IMR-90 (cell line): ENCODE measurements around the gene CHN1. TPM values are rescaled to one million over a fixed set of nuclear protein-coding genes. Genes with fewer than 3 reads are reported as not detected.

ENCODE experiments used
- ATAC-seq: fragments of 200-7000 bp; cut with Tn5 transposase; 2 replicates; pipeline ENCODE4 v1.9.1; 2020; ENCODE audit warnings: low read depth, mild to moderate bottlenecking, moderate library complexity
- BruUV-seq: library from RNA; stranded (reverse); fragments of 400-500 nt; replicated peaks from 2 replicates; lab custom pipeline; 2021; lab: Mats Ljungman, UMichigan
- CTCF ChIA-PET: fragments of 300-600 bp; formaldehyde crosslinking; extraction: SDS; loops from one replicate; lab custom pipeline; 2021; ENCODE audit warnings: antibody characterized with exemption; lab: Yijun Ruan, JAX
- POLR2A ChIA-PET: fragments of 300-600 bp; sonication (Branson Sonifier 250); formaldehyde crosslinking; loops from one replicate; lab custom pipeline; 2022; ENCODE audit warnings: antibody characterized with exemption; ENCODE audit not compliant: unreplicated experiment; lab: Charles Lee
- DNase-seq: peaks from one replicate; pipeline ENCODE4 v3.0.0; 2013
- H2AFZ ChIP-seq: replicated peaks from 2 replicates; pipeline ENCODE3; 2013; ENCODE audit warnings: low read length, mild to moderate bottlenecking; ENCODE audit not compliant: poor library complexity
- H2AK5ac ChIP-seq: 2 replicates; pipeline ENCODE4 v1.6.1; 2013; ENCODE audit warnings: low read depth, low read length, inconsistent platforms
- H2AK9ac ChIP-seq: replicated peaks from 2 replicates; pipeline ENCODE3; 2013; ENCODE audit warnings: mild to moderate bottlenecking, low read depth, low read length, moderate library complexity; ENCODE audit not compliant: poor library complexity
- H2BK120ac ChIP-seq: 2 replicates; pipeline ENCODE4 v1.6.1; 2013; ENCODE audit warnings: low read depth, low read length, inconsistent platforms
- H2BK15ac ChIP-seq: 3 replicates; pipeline ENCODE4 v1.6.1; 2013; ENCODE audit warnings: low read depth, low read length, inconsistent platforms
- H2BK20ac ChIP-seq: 2 replicates; pipeline ENCODE4 v1.6.1; 2013; ENCODE audit warnings: low read depth, mild to moderate bottlenecking, inconsistent platforms, low read length, moderate library complexity
- H2BK5ac ChIP-seq: 2 replicates; pipeline ENCODE4 v1.6.1; 2013; ENCODE audit warnings: mild to moderate bottlenecking, low read depth, low read length, inconsistent platforms; ENCODE audit not compliant: poor library complexity, severe bottlenecking
- H3K14ac ChIP-seq: replicated peaks from 2 replicates; pipeline ENCODE4 v1.6.1; 2013; ENCODE audit warnings: low read depth, low read length, inconsistent platforms
- H3K18ac ChIP-seq: 2 replicates; pipeline ENCODE4 v1.6.1; 2013; ENCODE audit warnings: low read depth, low read length, control low read depth
- H3K23ac ChIP-seq: 2 replicates; pipeline ENCODE4 v1.6.1; 2013; ENCODE audit warnings: low read depth, low read length, inconsistent platforms
- H3K27ac ChIP-seq: 2 replicates; pipeline ENCODE4 v1.5.1; 2013; ENCODE audit warnings: mild to moderate bottlenecking, control low read depth, low read length; ENCODE audit not compliant: insufficient read depth
- H3K27me3 ChIP-seq: 2 replicates; pipeline ENCODE4 v1.6.1; 2013; ENCODE audit warnings: low read length; ENCODE audit not compliant: control insufficient read depth, insufficient read depth
- H3K36me3 ChIP-seq: 2 replicates; pipeline ENCODE4 v1.6.1; 2013; ENCODE audit warnings: low read length, mixed read lengths; ENCODE audit not compliant: control insufficient read depth, insufficient read depth
- H3K4ac ChIP-seq: 2 replicates; pipeline ENCODE4 v1.6.1; 2013; ENCODE audit warnings: low read depth, low read length, inconsistent platforms
- H3K4me1 ChIP-seq: 2 replicates; pipeline ENCODE4 v1.6.1; 2013; ENCODE audit warnings: low read length, mixed read lengths; ENCODE audit not compliant: control insufficient read depth, insufficient read depth
- H3K4me2 ChIP-seq: 2 replicates; pipeline ENCODE4 v1.6.1; 2013; ENCODE audit warnings: low read depth, mild to moderate bottlenecking, control low read depth, low read length, moderate library complexity
- H3K4me3 ChIP-seq: 2 replicates; pipeline ENCODE4 v1.5.1; 2013; ENCODE audit warnings: low read depth, mild to moderate bottlenecking, control low read depth, low read length, moderate library complexity; ENCODE audit not compliant: insufficient read depth
- H3K56ac ChIP-seq: 2 replicates; pipeline ENCODE4 v1.6.1; 2013; ENCODE audit warnings: low read length, inconsistent platforms; ENCODE audit not compliant: insufficient read depth; ENCODE audit errors: extremely low read depth
- H3K79me1 ChIP-seq, 2 experiments: 2 replicates each; pipeline ENCODE4 v1.6.1; 2013; ENCODE audit warnings: low read length in 2 of 2, inconsistent platforms in 1 of 2, low read depth in 1 of 2
- H3K9ac ChIP-seq: 2 replicates; pipeline ENCODE4 v1.6.1; 2013; ENCODE audit warnings: low read depth, low read length, control low read depth
- H3K9me1 ChIP-seq: 2 replicates; pipeline ENCODE4 v1.6.1; 2013; ENCODE audit warnings: low read length, inconsistent platforms; ENCODE audit not compliant: insufficient read depth
- H3K9me3 ChIP-seq: 2 replicates; pipeline ENCODE4 v1.6.1; 2013; ENCODE audit warnings: low read length; ENCODE audit not compliant: control insufficient read depth, insufficient read depth
- H4K20me1 ChIP-seq: 2 replicates; pipeline ENCODE4 v1.6.1; 2013; ENCODE audit warnings: low read length, inconsistent platforms; ENCODE audit not compliant: insufficient read depth
- H4K5ac ChIP-seq: 2 replicates; pipeline ENCODE4 v1.6.1; 2013; ENCODE audit warnings: mild to moderate bottlenecking, low read depth, low read length, control low read depth
- H4K8ac ChIP-seq, 2 experiments: 2 replicates each; pipeline ENCODE4 v1.6.1; 2013; ENCODE audit warnings: low read depth in 2 of 2, low read length in 2 of 2, control low read depth in 1 of 2, inconsistent platforms in 1 of 2
- H4K91ac ChIP-seq: 2 replicates; pipeline ENCODE4 v1.6.1; 2013; ENCODE audit warnings: low read depth, low read length, inconsistent platforms; ENCODE audit not compliant: insufficient read depth
- WGBS, 2 experiments: methylation state at CpG; one replicate each; pipeline versions ENCODE4 v1.1.5 to v1.1.7; 2013; ENCODE audit warnings: missing lambda C conversion rate in 2 of 2; ENCODE audit not compliant: insufficient read length in 1 of 2; ENCODE audit errors: extremely low coverage in 2 of 2; 5-methylcytosine and 5-hydroxymethylcytosine counted together
- dilution Hi-C: fragments of 300-500 bp; cut with HindIII; formaldehyde crosslinking; loops from one replicate; pipeline ENCODE4 v1.14.3; 2018; ENCODE audit warnings: low sequenced_read_pairs; ENCODE audit not compliant: unreplicated experiment
- in situ Hi-C: fragments of 300-500 bp; cut with MboI; formaldehyde crosslinking; loops from 3 replicates; pipeline ENCODE4 v1.14.3; 2019; ENCODE audit warnings: low sequenced_read_pairs, inconsistent platforms, mixed read lengths
- intact Hi-C: fragments of 100-400 bp; cut with micrococcal nuclease; formaldehyde crosslinking; loops from 2 replicates; pipeline ENCODE4 v1.10.0; 2022
- polyA plus RNA-seq, 3 experiments: library from polyadenylated mRNA; depleted of rRNA; stranded (reverse); fragments of >200 nt; gene quantifications; 2 replicates each; pipeline ENCODE4 v1.2.3, GENCODE V29; 2012; ENCODE audit warnings: low replicate concordance in 1 of 3
- total RNA-seq: library from RNA; depleted of rRNA; stranded (reverse); fragments of >200 nt; gene quantifications from 2 replicates; pipeline ENCODE4 v1.2.3, GENCODE V29; 2012
- TF ChIP-seq, protein P1 (sequence below): conservative IDR thresholded peaks from 2 replicates; pipeline ENCODE4 v1.5.1; 2012; ENCODE audit warnings: mild to moderate bottlenecking, low read depth, low read length, improper control_type of control experiment

CHN1 gene
- total and polyA plus RNA-seq, 2 of the 4 experiments (the other 2 are of a cell fraction) = 58.4 to 66.9 TPM

GRCh38 chr2:174780856-174781255 lies 224.3 kb downstream of the CHN1 start:
- dilution Hi-C loops = no loop called here
- POLR2A ChIA-PET = no interaction called here
- peaks cover 48% of the 10 kb centered on the region for H3K9me1 ChIP-seq

More at GRCh38 chr2:174780856-174781255, 224.3 kb downstream of the CHN1 start:
- in situ Hi-C loops = no loop called here
- H2BK15ac ChIP-seq = peak overlapping the region; percentile 78; the same call in 2 of the 3 replicates
- H3K18ac ChIP-seq = 0 out of 2 replicates have a peak overlapping the region, but pooled peaks have one; percentile 6
- H2AFZ ChIP-seq = no peak overlapping the region
- H2AK9ac ChIP-seq = peak overlapping the region; percentile 73
- TF ChIP-seq, protein P1, sequence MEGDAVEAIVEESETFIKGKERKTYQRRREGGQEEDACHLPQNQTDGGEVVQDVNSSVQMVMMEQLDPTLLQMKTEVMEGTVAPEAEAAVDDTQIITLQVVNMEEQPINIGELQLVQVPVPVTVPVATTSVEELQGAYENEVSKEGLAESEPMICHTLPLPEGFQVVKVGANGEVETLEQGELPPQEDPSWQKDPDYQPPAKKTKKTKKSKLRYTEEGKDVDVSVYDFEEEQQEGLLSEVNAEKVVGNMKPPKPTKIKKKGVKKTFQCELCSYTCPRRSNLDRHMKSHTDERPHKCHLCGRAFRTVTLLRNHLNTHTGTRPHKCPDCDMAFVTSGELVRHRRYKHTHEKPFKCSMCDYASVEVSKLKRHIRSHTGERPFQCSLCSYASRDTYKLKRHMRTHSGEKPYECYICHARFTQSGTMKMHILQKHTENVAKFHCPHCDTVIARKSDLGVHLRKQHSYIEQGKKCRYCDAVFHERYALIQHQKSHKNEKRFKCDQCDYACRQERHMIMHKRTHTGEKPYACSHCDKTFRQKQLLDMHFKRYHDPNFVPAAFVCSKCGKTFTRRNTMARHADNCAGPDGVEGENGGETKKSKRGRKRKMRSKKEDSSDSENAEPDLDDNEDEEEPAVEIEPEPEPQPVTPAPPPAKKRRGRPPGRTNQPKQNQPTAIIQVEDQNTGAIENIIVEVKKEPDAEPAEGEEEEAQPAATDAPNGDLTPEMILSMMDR = no peak
- no peaks in the 10 kb centered on the region for H4K20me1 ChIP-seq
- H3K23ac ChIP-seq = no peak overlapping the region; the same call in 1 of the 2 replicates
- H4K8ac ChIP-seq = peak overlapping the region in 1 of 2 experiments; percentile 91; a peak in 1 of 4 replicates
- H3K4me2 ChIP-seq = no peak overlapping the region
- no peaks in the 10 kb centered on the region for H3K36me3 ChIP-seq
- peaks cover 43% of the 10 kb centered on the region for H3K4me1 ChIP-seq
- H3K27ac ChIP-seq = no peak overlapping the region
- H3K14ac ChIP-seq = peak overlapping the region; percentile 83
- peaks cover 0 to 18% of the 10 kb centered on the region in 2 experiments; a peak in 2 of 4 replicates for H3K79me1 ChIP-seq
- peak overlapping the region; percentile 96 for H4K91ac ChIP-seq
- peak overlapping the region; percentile 3; the same call in 1 of the 2 replicates for H4K5ac ChIP-seq
- H3K9me3 ChIP-seq = no peaks in the 10 kb centered on the region
- H3K4ac ChIP-seq = peak overlapping the region; percentile 98
- ATAC-seq = no peak
- H2AK5ac ChIP-seq = peak overlapping the region; percentile 81; the same call in 1 of the 2 replicates
- no peak overlapping the region for H3K56ac ChIP-seq
- H2BK20ac ChIP-seq = peak overlapping the region; percentile 94
- DNase-seq = no peak
- no peak overlapping the region for H3K9ac ChIP-seq
- peak overlapping the region; percentile 97 for H2BK120ac ChIP-seq
- CTCF ChIA-PET = no interaction called here
- WGBS, 2 experiments = 100% methylated on average over 1 of the region's 7 CpGs; no CpG with 5 or more reads in 1 of the 2 experiments
- no TSS peak for BruUV-seq
- H3K4me3 ChIP-seq = no peak overlapping the region
- intact Hi-C loops = no loop called here
- no peaks in the 10 kb centered on the region for H3K27me3 ChIP-seq
- peak overlapping the region; percentile 10 for H2BK5ac ChIP-seq
